Endothelial cell of umbilical vein (primary cell): ENCODE data around the gene PROK1.
"Not testable (repeated sequence)": the region's sequence is repeated elsewhere in the genome, so short reads cannot be mapped to it uniquely, and the experiment has no call there.

ENCODE experiments used
- JUN ChIP-seq: IDR thresholded peaks from 2 replicates; pipeline ENCODE4 v1.6.1; 2011; ENCODE audit warnings: borderline replicate concordance, low read depth; ENCODE audit not compliant: insufficient read length, insufficient read depth
- POLR2A ChIP-seq: IDR thresholded peaks from 2 replicates; pipeline ENCODE4 v1.6.1; 2012; ENCODE audit warnings: low read depth, mild to moderate bottlenecking, control low read depth, low read length
- POLR2AphosphoS5 ChIP-seq: IDR thresholded peaks from 2 replicates; pipeline ENCODE4 v1.6.1; 2012; ENCODE audit warnings: low read depth, mild to moderate bottlenecking, control low read depth, low read length, moderate library complexity; ENCODE audit not compliant: insufficient read depth
- TF ChIP-seq, protein P1 (sequence below), 2 donors: IDR thresholded peaks; 1 replicate in 1 of 2; 2 replicates in 1 of 2; pipeline ENCODE4 v1.5.1; 2011; ENCODE audit warnings: low read length in 2 of 2, mild to moderate bottlenecking in 2 of 2, moderate library complexity in 2 of 2, control low read depth in 1 of 2, inconsistent platforms in 1 of 2, low read depth in 1 of 2; ENCODE audit not compliant: insufficient read depth in 1 of 2; ENCODE audit errors: extremely low read depth in 1 of 2
- TF ChIP-seq, protein P2 (sequence below): IDR thresholded peaks from 2 replicates; pipeline ENCODE4 v1.6.1; 2011; ENCODE audit not compliant: insufficient read depth, insufficient read length

DNA sequence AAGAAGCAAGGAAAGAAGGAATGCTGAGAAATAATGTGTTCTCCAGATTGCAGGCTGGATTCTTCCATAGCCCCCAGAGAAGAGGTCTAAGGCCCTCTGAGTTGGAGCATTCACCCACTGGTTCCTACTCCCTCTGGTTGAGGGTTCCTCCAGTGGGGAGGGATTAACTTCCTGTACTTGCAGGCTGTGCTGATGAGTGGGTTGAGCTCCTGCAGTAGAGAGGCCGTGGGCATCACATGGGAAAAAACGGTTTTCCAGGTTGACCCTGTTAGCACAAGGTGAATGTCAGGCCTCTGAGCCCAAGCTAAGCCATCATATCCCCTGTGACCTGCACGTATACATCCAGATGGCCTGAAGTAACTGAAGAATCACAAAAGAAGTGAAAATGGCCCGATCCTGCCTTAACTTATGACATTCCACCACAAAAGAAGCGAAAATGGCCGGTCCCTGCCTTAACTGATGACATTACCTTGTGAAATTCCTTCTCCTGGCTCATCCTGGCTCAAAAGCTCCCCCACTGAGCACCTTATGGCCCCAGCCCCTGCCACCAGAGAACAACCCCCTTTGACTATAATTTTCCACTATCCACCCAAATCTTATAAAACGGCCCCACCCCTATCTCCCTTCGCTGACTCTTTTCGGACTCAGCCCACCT lies 13.2 kb upstream of the PROK1 start:
- TF ChIP-seq POLR2A, POLR2AphosphoS5, JUN: not testable (repeated sequence)
- TF ChIP-seq, protein P1, sequence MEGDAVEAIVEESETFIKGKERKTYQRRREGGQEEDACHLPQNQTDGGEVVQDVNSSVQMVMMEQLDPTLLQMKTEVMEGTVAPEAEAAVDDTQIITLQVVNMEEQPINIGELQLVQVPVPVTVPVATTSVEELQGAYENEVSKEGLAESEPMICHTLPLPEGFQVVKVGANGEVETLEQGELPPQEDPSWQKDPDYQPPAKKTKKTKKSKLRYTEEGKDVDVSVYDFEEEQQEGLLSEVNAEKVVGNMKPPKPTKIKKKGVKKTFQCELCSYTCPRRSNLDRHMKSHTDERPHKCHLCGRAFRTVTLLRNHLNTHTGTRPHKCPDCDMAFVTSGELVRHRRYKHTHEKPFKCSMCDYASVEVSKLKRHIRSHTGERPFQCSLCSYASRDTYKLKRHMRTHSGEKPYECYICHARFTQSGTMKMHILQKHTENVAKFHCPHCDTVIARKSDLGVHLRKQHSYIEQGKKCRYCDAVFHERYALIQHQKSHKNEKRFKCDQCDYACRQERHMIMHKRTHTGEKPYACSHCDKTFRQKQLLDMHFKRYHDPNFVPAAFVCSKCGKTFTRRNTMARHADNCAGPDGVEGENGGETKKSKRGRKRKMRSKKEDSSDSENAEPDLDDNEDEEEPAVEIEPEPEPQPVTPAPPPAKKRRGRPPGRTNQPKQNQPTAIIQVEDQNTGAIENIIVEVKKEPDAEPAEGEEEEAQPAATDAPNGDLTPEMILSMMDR (IDR thresholded peaks at IDR 0.05; ENCODE audit: extremely low read depth in 1 of 2, insufficient read depth in 1 of 2, low read depth in 1 of 2, low read length in 2 of 2): not testable (repeated sequence)
- TF ChIP-seq, protein P2, sequence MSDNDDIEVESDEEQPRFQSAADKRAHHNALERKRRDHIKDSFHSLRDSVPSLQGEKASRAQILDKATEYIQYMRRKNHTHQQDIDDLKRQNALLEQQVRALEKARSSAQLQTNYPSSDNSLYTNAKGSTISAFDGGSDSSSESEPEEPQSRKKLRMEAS: not testable (repeated sequence)
